Neural progenitor cell (in vitro differentiated cells): ENCODE data around the gene MOV10L1.

Experiments
- EZH2 ChIP-seq: fragments of 200-600 bp; sonication (generic); IDR thresholded peaks from 2 replicates; pipeline ENCODE4 v1.6.1; 2017; ENCODE audit warnings: antibody characterized with exemption, mild to moderate bottlenecking, moderate library complexity
- TF ChIP-seq, protein P1 (sequence below): fragments of 200-600 bp; sonication (generic); IDR thresholded peaks from 2 replicates; pipeline ENCODE4 v1.5.1; 2017; ENCODE audit warnings: antibody characterized with exemption, mild to moderate bottlenecking

DNA sequence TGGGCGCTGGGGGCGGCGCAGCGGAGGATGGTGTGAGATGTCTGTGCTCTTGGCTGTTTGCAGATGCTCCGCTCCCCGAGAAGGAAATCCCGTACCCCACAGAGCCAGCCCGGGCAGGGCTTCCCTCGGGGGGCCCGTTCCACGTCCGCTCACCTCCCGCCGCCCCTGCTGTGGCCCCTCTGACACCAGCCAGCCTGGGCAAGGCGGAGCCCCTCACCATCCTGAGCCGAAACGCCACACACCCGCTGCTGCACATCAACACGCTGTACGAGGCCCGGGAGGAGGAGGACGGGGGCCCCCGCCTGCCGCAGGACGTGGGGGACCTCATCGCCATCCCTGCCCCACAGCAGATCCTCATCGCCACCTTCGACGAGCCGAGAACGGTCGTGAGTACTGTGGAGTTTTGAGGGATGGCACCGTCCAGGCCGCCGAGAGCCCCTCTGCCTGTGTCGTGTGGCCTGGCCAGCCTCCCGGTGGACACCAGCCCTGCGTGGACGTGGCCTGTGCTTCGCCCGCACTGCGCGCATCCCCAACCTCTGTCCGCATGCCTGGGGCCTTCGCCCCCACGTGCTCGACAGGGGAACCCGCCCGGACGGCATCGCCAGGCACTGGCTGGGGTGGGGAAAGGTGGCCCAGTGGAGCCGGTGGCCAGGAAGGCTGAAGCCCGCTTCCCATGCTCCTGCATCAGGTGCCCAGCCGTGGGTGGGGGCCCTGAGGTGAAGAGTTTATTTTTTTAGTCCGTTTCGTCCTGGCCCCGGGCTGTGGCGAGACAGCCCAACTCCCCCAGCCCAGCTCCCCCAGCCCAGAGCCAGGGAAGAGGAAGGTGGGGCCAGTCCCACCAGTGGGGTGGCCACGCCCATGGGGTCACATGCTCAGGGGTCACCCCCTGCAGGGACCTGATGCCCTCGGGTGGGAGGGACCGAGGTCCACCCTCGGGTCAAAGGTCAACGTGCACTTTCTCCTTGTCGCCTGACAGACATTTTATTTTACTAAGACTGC is 89.4 kb downstream of the MOV10L1 start:
- TF ChIP-seq, protein P1, sequence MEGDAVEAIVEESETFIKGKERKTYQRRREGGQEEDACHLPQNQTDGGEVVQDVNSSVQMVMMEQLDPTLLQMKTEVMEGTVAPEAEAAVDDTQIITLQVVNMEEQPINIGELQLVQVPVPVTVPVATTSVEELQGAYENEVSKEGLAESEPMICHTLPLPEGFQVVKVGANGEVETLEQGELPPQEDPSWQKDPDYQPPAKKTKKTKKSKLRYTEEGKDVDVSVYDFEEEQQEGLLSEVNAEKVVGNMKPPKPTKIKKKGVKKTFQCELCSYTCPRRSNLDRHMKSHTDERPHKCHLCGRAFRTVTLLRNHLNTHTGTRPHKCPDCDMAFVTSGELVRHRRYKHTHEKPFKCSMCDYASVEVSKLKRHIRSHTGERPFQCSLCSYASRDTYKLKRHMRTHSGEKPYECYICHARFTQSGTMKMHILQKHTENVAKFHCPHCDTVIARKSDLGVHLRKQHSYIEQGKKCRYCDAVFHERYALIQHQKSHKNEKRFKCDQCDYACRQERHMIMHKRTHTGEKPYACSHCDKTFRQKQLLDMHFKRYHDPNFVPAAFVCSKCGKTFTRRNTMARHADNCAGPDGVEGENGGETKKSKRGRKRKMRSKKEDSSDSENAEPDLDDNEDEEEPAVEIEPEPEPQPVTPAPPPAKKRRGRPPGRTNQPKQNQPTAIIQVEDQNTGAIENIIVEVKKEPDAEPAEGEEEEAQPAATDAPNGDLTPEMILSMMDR: no peak
- TF ChIP-seq EZH2: no peak
